GM21619 (cell line): Measurements from ENCODE around the gene LRFN2.

Experiments
- ATAC-seq: cut with Tn5 transposase; IDR thresholded peaks from one replicate; pipeline ENCODE4 v1.9.1; 2021; ENCODE audit not compliant: unreplicated experiment

Gene LRFN2

GRCh38 chr6:40586369-40587201 is 579 bp downstream of the LRFN2 start:
- ATAC-seq = no peak

- ATAC-seq = no peak
Observed at GRCh38 chr6:40585651-40586269, 1.4 kb downstream of the LRFN2 start.

- no peak for ATAC-seq
Observed at GRCh38 chr6:40585223-40585622, 1.9 kb downstream of the LRFN2 start.

- no peak for ATAC-seq
Observed at GRCh38 chr6:40584741-40585140, 2.4 kb downstream of the LRFN2 start.

GRCh38 chr6:40583709-40584108 is 3.5 kb downstream of the LRFN2 start:
- no peak for ATAC-seq

- ATAC-seq = no peak
Observed at GRCh38 chr6:40582892-40583291, 4.3 kb downstream of the LRFN2 start.

- ATAC-seq = no peak
Observed at GRCh38 chr6:40579101-40579500, 8.1 kb downstream of the LRFN2 start.

- no peak for ATAC-seq
Observed at GRCh38 chr6:40577672-40578071, 9.5 kb downstream of the LRFN2 start.

- no peak for ATAC-seq
Observed at GRCh38 chr6:40573221-40573620, 13.9 kb downstream of the LRFN2 start.

- ATAC-seq = no peak
Observed at GRCh38 chr6:40569162-40569910, 17.8 kb downstream of the LRFN2 start.

GRCh38 chr6:40568062-40568708 is 19.0 kb downstream of the LRFN2 start:
- no peak for ATAC-seq

- ATAC-seq = no peak
Observed at GRCh38 chr6:40563111-40563510, 24.1 kb downstream of the LRFN2 start.

- ATAC-seq = no peak
Observed at GRCh38 chr6:40559056-40559455, 28.1 kb downstream of the LRFN2 start.

- no peak for ATAC-seq
Observed at GRCh38 chr6:40558102-40558501, 29.1 kb downstream of the LRFN2 start.

- ATAC-seq = no peak
Observed at GRCh38 chr6:40556881-40557280, 30.3 kb downstream of the LRFN2 start.

- ATAC-seq = no peak
Observed at GRCh38 chr6:40556023-40556422, 31.1 kb downstream of the LRFN2 start.

- no peak for ATAC-seq
Observed at GRCh38 chr6:40555092-40555491, 32.1 kb downstream of the LRFN2 start.

GRCh38 chr6:40552941-40553340 is 34.2 kb downstream of the LRFN2 start:
- no peak for ATAC-seq

- no peak for ATAC-seq
Observed at GRCh38 chr6:40551966-40552505, 35.1 kb downstream of the LRFN2 start.

- ATAC-seq = no peak
Observed at GRCh38 chr6:40550202-40551101, 36.7 kb downstream of the LRFN2 start.
